ENCODE results near the gene FOXP4.

Gene FOXP4, protein sequence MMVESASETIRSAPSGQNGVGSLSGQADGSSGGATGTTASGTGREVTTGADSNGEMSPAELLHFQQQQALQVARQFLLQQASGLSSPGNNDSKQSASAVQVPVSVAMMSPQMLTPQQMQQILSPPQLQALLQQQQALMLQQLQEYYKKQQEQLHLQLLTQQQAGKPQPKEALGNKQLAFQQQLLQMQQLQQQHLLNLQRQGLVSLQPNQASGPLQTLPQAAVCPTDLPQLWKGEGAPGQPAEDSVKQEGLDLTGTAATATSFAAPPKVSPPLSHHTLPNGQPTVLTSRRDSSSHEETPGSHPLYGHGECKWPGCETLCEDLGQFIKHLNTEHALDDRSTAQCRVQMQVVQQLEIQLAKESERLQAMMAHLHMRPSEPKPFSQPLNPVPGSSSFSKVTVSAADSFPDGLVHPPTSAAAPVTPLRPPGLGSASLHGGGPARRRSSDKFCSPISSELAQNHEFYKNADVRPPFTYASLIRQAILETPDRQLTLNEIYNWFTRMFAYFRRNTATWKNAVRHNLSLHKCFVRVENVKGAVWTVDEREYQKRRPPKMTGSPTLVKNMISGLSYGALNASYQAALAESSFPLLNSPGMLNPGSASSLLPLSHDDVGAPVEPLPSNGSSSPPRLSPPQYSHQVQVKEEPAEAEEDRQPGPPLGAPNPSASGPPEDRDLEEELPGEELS

DNA sequence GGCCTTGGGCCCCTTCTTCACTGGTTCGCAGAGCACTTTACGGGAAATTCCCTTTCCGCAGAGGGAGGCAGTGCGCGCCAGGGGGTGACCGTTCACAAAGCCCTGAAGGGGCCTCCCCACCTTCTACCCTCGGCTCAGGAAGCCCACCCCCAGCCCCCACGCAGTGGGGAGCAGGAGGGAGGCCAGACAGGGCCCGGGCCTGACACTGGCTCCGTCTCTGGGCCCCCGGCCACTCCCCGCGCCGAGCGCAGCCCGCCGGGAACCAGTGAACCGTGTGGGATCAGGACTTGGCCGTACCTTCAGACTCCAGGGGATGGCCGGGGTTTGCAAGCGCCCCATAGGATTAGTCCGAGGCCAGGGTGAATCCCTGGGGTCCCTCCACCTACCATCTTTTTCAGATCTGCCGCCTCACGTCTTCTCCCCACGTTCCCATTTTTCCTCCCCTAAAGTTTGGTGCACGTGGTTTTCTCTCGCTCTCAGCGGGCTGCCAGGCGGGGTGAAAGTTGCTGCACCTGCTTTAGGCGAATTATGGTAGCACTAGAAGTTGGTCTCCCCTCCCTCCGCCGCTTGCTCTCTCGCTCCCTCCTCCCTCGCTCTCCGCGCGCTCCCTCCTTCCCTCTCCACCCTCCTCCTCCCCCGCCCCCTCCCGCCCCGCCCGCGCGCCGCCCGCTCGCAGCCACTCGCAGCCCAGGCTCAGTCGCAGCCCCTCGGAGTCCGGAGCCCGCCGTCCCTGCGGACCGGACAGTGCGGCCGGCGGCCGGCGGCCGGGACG, at the start of gene FOXP4:
Gene FOXP4, plus strand, starts transcription at position 679 of the 772 bp plus-strand sequence. CDS start 19,380 bp downstream, outside the sequence.
- DNase-seq (ENCODE audit: low spot score) = peak; percentile 95

DNA sequence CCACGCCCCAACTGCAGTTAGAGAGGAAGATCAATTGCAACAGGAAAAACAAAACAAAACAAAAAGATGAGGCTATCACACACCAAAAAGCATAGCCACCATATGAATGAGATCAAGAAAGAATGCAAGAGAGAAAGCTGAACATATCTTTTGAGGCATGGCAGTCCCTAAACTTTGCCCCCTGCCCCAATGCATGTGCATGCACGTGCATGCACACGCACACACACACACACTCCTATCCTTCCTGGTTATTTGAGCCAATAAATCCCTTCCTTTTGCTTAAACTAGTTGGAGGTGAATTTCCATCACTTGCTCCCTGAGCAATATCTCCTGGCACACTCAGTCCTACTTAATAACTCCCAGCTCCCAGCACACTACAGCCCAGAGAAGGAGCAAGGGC, 48.6 kb upstream of the FOXP4 start:
- no peak for DNase-seq (ENCODE audit: low spot score)

DNA sequence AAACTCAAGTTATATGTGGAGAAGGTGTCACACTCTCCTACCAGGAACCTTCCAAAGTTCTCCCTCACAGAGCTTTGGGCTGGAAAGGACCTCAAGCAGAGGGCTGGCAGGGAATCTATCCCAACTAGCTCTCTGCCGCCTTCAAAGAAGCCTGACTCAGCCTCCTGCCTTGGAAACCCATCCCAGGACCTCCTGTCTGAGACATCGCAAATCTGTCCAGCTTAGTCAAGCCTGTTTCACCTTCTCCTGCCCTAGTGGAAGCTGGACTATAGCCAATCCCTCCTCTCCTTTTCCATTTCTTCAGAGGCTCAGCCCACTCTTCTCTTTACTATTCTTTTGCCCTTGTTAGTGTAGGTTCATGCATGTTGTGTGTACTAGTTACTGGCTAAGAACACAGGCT, 48.2 kb upstream of the FOXP4 start:
- no peak for DNase-seq (ENCODE audit: low spot score)

DNA sequence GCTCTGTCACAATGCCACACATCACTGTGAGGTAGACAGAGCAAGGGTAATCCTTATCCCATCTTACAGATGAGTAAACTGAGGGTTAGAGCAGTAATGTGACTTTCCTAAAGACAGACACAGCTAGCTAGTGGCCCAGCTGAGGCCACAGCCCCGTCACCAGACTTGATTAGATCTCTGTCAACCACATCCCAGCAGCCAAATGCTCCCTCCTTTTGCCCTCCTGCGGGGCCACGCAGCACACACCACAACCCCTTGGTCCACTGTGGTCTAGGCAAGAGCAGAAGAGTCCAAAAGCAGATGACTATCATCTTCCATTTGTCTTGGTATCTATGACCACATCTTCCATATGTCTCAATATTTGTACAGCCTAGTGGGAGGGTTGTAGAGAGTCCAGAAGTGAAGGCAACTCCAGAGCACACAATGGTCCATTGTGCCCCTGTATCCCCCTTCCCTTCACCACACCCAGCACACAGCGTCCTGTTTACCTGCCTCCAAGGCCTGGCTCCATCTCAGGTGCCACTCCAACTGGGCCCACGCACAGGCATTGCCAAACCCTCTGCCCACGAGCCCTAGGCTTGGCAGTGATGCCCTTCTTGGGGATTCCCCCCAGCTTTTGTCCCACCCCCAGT, 47.1 kb upstream of the FOXP4 start:
- no peak for DNase-seq (ENCODE audit: low spot score)

DNA sequence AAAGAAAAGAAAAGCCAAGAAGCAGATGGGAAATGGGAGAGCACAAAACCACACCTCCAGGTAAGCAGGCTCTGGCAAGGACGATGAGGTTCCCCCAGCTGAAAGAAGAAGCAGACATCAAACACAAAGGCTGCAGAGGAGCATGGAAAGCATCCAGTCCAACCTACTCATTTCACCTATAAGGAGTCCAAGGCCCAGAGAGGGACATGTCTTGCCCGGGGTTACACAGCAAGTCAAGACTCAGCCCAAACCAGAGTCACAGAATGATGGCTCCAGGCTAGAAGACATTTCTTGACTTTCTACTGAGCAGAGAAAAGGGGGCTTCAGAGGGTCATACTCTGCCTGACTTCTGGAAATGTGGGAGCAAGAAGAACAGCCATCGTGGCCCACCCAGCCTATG, 45.6 kb upstream of the FOXP4 start:
- no peak for DNase-seq (ENCODE audit: low spot score)

DNA sequence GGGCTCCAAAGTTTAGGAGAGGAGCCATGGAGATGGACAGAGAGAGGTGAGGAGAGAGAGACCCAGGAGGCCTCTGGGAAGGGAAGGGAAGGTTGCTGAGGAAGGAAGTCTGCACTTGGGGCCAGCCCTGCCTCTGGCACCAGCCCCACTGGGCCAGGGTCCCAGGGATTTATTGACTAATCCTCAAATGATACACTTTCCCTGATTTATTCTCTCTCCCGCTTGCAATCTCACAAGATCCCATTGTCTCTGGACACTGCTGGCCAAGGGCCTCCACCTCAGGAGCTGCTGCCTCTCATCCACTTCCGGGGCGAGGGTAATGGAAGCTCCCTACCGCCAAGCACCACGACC, 43.6 kb upstream of the FOXP4 start:
- no peak for DNase-seq (ENCODE audit: low spot score)

DNA sequence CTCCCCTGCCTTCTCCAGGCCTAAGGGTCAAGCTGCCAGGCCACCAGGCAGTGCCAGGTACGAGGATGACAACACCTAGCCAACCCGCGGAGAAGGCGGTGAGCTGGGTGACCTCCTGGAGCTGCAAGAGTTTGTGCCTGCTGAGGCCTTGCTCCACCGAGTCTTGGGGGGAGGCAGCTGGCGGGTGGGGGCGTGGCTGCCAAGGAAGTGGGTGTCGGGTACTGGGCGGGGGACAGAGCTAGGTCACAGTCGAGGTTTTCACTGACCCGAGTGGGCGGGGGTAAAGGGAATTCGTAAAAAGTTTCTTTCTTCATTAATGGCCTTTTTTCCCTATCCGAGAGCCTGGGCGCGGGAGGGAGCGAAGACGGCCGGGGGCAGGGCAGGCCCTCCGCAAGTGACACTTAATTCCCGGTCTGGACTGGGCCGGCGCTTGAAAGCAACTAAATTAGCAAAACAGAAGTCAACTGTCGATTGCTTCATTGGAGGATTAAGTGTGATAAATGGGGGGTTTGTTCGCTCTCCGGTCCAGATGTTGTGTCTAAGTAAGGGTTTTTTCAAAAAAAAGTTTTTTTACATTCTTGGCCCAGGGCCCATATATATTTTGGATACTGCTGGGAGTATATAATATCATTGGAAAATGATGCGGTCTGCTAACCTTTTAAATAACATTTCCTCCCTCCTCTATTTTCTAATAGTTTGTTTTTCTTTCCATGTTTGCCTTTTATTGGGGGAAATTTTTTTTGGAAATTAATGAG, 43.1 kb upstream of the FOXP4 start:
- no peak for DNase-seq (ENCODE audit: low spot score)

DNA sequence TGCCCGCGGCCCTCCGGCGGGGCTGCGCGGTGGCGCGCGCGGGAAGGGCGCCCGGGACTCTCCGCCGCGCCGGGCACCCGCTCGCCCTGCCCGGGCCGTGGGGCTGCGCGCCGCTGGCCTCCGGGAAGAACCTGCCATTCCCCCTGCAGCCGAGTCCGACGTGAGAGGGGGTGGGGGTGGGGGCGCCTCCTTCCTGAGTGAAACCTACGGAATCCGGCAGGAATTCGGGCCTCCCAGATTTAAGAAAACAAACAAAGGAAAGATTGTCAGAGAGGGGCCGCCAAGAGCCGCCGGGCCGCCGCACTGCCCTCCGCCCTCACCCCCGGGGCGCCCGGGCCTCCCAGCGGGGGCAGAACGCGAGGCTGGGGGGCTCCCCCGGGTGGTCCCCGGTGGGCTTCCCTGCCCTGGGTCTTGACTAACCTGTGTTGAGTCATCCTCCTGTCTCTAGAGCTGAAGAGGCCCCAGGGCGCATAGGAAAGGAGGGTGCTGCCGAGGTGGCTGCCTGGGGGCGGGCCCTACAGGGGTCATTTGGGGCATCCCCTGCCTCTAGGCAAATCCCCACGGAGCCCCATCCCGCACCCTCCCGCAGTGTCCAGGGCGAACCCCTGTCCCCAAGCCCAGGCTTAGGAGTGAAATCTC, 42.2 kb upstream of the FOXP4 start:
- no peak for DNase-seq (ENCODE audit: low spot score)

DNA sequence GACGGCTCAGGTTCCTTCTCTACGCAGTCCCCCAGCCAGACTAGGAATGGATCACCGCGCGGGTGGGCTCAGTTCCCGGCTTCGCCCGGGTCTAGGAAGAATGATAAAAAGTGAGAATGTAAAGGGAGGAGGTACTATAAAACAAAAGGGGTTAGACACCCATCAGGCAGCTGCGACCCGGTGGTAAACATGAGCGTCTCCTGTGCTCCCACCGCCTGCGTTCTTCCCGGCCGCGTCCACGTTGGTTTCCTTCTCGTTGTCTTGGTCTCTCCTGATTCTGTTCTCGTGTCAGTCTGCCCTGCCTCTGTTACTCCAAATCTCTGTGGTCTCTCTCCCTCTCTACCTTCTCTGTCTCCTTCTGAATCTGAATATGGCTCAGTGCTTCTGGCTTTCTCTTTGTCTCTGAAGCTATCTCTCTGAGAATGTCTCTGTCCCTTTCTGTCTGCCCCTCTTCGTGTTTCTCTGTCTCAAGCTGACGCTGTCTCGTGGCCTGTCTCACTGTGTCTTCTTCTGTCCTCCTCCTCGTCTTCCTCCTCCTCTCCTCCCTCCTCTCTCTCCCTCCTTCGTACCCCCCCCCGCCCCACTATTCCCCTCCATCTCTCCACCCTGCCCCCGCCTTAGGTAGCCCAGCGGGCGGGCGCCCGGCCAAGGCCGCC, 41.6 kb upstream of the FOXP4 start:
- no peak for DNase-seq (ENCODE audit: low spot score)

DNA sequence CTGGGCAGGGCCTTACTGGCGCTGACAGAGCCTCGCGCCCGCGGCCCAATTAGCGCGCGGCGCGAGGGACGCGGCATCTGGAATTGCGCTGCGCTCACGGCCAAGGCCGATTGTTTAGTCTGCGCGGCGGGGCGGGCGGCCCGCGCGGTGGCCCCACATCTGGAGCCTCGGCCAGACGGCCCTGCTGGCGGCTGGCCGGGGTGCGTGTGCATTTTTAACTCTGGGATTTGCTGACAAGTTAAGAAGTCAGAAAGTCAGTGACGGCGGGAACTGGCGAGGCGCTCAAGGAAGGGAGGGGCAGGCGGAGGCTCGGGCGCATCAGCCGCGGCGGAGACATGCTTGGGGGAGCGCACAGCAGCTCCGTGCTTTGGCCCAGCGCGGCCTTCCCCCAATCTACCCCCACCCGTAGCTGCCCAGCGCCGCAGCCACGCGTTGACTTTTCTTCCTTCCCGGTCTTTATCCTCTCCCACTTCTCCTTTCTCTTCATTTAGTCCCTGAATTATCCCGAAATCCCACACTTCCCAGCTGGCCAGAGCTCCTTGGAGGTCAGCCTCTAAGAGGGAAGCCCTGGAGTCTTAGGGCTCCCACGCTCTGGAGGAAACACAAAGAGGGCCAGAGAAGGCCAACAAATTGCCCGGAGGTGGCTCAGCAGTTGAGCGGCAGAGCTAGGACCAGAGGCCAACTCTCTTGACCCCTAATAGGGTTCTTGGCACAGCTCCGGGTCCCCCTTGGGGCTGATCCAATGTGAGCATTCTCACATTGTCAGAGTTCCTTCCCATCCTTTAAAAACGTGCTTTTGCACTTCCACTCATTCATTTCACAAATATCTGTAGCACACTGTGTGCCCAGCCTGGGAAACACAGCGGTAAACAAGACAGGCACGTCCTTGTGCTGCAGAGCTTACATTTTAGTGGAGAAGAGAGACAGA, 40.8 kb upstream of the FOXP4 start:
- no peak for DNase-seq (ENCODE audit: low spot score)

DNA sequence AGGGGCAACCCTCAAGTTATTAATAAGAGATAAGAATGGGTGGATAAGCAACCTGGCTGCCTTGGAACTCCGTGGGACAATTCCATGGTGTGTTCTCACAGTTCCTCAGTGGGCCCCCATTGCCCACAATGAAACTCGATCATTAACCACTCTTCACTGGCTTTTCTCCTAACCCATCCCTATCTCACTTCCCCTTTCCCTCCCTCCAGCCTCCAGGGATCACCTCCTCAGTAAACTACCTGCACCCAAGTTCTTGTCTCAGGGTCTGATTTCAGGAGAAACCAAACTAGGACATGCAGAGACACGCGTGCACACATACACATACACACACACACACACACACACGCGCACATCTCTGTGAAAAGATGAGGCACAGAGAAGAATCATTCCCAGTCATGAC, 37.7 kb upstream of the FOXP4 start:
- DNase-seq (ENCODE audit: low spot score) = no peak

DNA sequence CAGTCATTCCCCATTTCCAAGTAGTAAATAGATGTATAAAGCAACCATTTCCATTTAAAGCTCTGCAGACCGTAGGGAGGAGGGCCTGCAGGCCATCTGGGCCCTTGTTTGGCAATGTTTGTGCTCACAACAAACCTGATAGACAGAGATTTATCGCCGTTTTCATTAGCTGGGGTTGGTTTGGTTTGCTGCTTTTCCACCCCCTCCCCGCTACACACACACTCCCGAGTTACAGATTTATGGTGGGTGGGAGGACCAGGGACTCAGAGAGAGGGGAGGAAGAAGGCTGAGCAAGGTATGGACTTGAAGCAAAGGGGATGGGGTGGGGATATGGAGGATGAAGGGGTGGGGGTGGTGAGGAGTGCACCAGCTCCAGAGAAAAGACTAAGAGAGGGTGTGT, 36.6 kb upstream of the FOXP4 start:
- no peak for DNase-seq (ENCODE audit: low spot score)

DNA sequence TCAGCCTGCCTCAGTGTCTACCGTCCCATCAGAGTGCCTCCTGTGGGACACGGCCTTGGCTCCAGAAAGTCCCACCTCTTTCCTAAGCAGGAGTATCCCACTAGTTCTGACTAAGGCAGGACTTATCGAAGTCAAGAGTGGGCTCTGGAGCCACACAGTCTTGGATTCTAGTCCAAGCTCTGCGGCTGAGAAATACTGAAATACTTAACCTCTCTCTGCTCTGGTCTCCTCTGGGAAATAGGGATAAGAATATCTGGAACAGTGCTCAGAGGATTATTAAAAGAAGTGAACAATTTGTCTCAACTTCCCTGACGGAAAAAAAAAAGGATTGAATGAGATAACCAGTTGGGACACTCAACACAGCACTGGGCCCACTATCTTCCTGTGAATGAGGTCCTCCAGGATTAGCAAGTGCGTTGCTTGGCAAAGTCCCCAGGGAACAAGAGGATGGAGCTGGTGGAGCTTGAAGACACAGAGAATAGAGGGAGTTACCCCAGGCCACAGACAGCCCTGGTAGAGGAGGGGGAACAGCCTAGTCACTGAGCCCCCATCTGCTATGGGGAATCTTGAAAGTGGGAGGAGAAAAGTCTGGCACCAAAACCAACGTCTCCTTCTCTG, 34.6 kb upstream of the FOXP4 start:
- DNase-seq (ENCODE audit: low spot score) = no peak

DNA sequence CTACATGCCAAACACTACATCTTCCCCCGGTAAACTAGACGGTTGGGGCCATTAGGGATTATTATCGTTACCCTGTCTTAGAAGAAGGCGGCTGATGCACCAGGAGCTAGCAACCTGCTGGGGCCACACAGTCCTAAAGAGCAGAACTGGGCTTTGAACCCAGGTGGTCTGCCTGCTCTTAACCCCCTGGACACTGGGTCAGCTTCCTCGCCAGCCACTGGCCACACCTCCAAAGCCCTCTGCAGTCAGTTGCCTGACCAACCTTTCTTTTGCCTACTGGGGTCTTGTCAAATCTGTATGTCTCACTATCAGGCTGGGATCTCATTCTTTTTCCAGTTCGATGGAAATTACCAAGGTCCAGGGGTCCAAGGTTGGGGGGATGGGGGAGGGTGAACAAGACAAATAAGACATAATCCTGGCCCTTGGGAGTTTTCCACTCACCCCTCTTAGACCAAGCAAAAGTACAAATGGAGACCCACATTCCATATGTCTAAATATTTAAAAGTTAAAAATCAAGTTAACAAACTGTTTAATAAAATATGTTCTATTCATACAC, 34.0 kb upstream of the FOXP4 start:
- no peak for DNase-seq (ENCODE audit: low spot score)

DNA sequence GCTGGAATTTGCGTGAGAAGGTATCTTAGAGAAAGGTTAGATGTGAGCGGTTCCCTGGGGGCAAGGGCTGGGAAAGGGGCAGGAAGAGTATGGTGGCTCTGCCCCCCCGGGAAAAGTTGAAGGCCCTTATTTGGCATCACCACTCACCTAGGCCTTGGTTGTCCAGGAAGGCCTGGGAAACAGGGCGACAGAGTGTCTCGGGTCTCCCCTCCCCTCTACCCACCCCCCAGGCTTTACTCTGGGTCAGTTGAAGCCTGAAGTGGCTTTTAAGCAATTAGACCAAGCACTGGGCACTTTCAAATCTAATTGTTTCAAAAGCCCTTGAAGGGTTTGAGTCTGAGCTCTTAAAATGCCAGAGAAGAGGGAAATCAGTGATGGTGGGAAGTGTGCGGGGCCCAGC, 30.2 kb upstream of the FOXP4 start:
- no peak for DNase-seq (ENCODE audit: low spot score)

DNA sequence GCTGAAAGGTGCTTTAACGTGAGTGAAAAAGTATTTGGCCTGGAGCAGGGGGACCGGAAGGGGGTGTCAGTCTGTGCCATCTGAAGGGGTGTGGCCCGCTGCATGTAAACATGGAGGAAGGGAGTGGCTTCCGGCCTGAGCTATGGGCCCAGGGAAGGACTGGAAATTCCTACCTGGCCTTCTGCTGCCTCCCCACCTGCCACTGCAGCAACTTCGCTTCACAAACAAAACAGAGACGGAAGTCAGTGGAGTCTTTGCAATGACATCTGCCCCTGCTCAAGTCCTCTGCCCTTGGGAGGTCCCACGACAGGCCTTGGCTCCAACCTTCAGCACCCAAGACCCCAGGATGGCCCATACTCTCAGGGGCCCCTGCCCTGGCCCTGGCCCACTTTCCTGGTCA, 28.1 kb upstream of the FOXP4 start:
- DNase-seq (ENCODE audit: low spot score) = peak; percentile 22

DNA sequence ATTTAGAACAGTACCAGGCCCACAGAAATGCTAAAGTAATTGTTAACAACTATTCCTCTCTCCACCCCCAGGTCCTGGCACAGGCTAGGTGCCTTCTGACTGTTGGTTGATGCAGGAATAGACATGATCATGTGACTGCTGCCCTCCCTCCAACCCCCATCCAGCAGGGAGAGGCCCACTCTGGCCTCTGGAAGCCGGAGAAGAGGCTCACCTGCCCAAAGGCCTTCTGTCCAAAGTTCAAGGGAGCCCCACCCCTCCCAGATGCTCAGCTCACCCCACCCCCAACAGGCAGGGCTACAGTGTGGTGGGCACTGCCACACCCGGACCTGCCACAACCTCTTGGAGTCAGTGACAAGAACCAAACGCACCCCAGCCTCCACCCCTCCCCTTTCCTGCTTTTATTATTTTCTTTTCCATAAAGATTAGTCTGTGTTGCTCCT, 26.9 kb upstream of the FOXP4 start:
- peak; percentile 65 for DNase-seq (ENCODE audit: low spot score)

DNA sequence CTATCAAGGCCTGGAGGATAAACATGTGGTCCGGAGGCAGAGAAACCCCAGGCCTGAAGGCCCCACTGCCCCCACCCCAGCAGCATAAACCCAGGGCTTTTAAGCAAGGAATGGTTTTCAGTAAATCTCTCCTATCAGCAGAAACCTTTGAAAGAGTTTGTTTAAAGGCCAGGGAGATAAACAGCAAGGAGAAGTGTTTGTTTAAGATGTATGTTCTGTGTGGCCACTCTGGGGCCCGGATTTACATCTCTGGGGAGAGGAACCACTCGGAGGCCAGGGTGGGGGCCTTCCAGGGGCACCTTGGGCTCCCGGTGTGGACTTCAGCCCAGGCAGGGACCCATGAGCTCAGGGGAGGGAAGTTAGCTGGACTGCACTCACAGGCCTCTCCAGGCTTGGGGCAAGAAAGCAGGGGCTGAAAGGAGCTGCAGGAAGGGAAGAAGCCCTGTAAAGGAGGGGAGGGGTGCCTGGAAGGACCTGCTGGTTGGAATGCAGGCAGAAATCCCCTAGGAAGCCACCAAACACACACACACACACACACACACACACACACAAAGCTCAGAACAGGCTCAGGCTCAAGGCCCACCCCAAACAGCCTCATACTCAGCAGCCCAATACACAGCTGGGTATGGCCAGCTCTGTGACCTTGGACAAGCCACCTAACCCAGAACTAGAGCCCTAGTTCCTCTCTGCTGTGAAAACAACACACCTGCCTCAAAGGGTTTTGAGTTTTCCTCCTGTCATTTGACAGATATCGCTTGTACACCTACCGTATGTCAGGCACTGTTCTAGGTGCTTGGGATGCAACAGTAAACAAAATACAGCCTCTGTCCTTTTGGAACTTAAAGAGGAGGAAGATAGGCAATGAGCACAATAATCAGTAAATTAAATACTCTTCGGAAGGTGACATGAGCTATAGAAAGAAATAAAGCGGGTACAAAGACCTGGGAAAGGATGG, 26.2 kb upstream of the FOXP4 start:
- no peak for DNase-seq (ENCODE audit: low spot score)

All from LoVo (cell line).